ENCODE data around the gene AXIN2.

The AXIN2 gene

GRCh38 chr17:65584604-65585521, 23.4 kb upstream of the AXIN2 start:
- Histone ChIP-seq H3K4me3 (replicated peaks; ENCODE audit: insufficient read depth, low read length) (no peak overlapping the region), H3K27ac (replicated peaks) (no peak overlapping the region), H3K27me3 (ENCODE audit: insufficient read depth, poor library complexity, severe bottlenecking) (no peaks in the 10 kb centered on the region)
- TF ChIP-seq GABPA (IDR thresholded peaks at IDR 0.05; ENCODE audit: low read depth): no peak
- DNase-seq (ENCODE audit: low read depth in 1 of 2, low spot score in 1 of 2): no peak

GRCh38 chr17:65583921-65584603, 22.6 kb upstream of the AXIN2 start:
- H3K27ac ChIP-seq (replicated peaks): no peak overlapping the region
- no peaks in the 10 kb centered on the region for H3K27me3 ChIP-seq (ENCODE audit: insufficient read depth, poor library complexity, severe bottlenecking)
- TF ChIP-seq POLR2AphosphoS5 (IDR thresholded peaks at IDR 0.05; ENCODE audit: low read depth) (no peak), CTCF (IDR thresholded peaks at IDR 0.05; ENCODE audit: insufficient read depth, low read length) (no peak)
- H3K4me3 ChIP-seq (replicated peaks; ENCODE audit: insufficient read depth, low read length): no peak overlapping the region
- DNase-seq (ENCODE audit: low read depth in 1 of 2, low spot score in 1 of 2): no peak

- Histone ChIP-seq H3K4me3 (replicated peaks; ENCODE audit: insufficient read depth, low read length) (no peak overlapping the region), H3K27me3 (ENCODE audit: insufficient read depth, poor library complexity, severe bottlenecking) (no peaks in the 10 kb centered on the region), H3K27ac (replicated peaks) (no peak overlapping the region)
- TF ChIP-seq REST (IDR thresholded peaks at IDR 0.05; ENCODE audit: insufficient replicate concordance, low read depth) (no peak), GABPA (IDR thresholded peaks at IDR 0.05; ENCODE audit: low read depth) (no peak), CTCF (IDR thresholded peaks at IDR 0.05; ENCODE audit: insufficient read depth, low read length) (no peak), POLR2AphosphoS5 (IDR thresholded peaks at IDR 0.05; ENCODE audit: low read depth) (no peak), SPI1 (IDR thresholded peaks at IDR 0.05; ENCODE audit: borderline replicate concordance, low read depth) (no peak)
- no peak for DNase-seq (ENCODE audit: low read depth in 1 of 2, low spot score in 1 of 2)
Observed at GRCh38 chr17:65576939-65577338, 15.5 kb upstream of the AXIN2 start.

- no peak overlapping the region for H3K4me3 ChIP-seq (replicated peaks; ENCODE audit: insufficient read depth, low read length)
- DNase-seq (ENCODE audit: low read depth in 1 of 2, low spot score in 1 of 2): no peak
- H3K27ac ChIP-seq (replicated peaks): no peak overlapping the region
- TF ChIP-seq GABPA (IDR thresholded peaks at IDR 0.05; ENCODE audit: low read depth): no peak
- no peak for TF ChIP-seq SPI1 (IDR thresholded peaks at IDR 0.05; ENCODE audit: borderline replicate concordance, low read depth)
- no peak for TF ChIP-seq REST (IDR thresholded peaks at IDR 0.05; ENCODE audit: insufficient replicate concordance, low read depth)
- TF ChIP-seq CTCF (IDR thresholded peaks at IDR 0.05; ENCODE audit: insufficient read depth, low read length): no peak
- TF ChIP-seq POLR2AphosphoS5 (IDR thresholded peaks at IDR 0.05; ENCODE audit: low read depth): no peak
- H3K27me3 ChIP-seq (ENCODE audit: insufficient read depth, poor library complexity, severe bottlenecking): no peaks in the 10 kb centered on the region
Observed at GRCh38 chr17:65573282-65573602, 11.8 kb upstream of the AXIN2 start.
